IMR-90 (cell line): ENCODE measurements around the gene SLC17A4.

Source experiments
- BHLHE40 ChIP-seq: fragments of 150-350 bp; IDR thresholded peaks from 2 replicates; pipeline ENCODE4 v1.6.1; 2016; ENCODE audit warnings: mild to moderate bottlenecking, low read depth, low read length
- FOS ChIP-seq: fragments of 150-350 bp; IDR thresholded peaks from 2 replicates; pipeline ENCODE4 v1.6.1; 2016; ENCODE audit warnings: low read depth, low read length
- MAFK ChIP-seq: IDR thresholded peaks from 2 replicates; pipeline ENCODE4 v1.6.1; 2012; ENCODE audit warnings: low read depth, low read length, improper control_type of control experiment
- MXI1 ChIP-seq: IDR thresholded peaks from 2 replicates; pipeline ENCODE4 v1.6.1; 2012; ENCODE audit warnings: low read depth, mild to moderate bottlenecking, low read length, moderate library complexity, borderline replicate concordance
- POLR2A ChIP-seq: IDR thresholded peaks from 2 replicates; pipeline ENCODE4 v1.6.1; 2012; ENCODE audit warnings: mild to moderate bottlenecking, low read depth, low read length
- RAD21 ChIP-seq: IDR thresholded peaks from 2 replicates; pipeline ENCODE4 v1.6.1; 2012; ENCODE audit warnings: low read length, improper control_type of control experiment
- RCOR1 ChIP-seq: IDR thresholded peaks from 2 replicates; pipeline ENCODE4 v1.6.1; 2012; ENCODE audit warnings: mild to moderate bottlenecking, low read length, improper control_type of control experiment; ENCODE audit not compliant: insufficient replicate concordance
- SMC3 ChIP-seq: fragments of 150-350 bp; IDR thresholded peaks from 2 replicates; pipeline ENCODE4 v1.6.1; 2016; ENCODE audit warnings: low read depth, mild to moderate bottlenecking, antibody characterized with exemption, low read length, moderate library complexity
- TF ChIP-seq, protein P1 (sequence below): conservative IDR thresholded peaks from 2 replicates; pipeline ENCODE4 v1.5.1; 2012; ENCODE audit warnings: mild to moderate bottlenecking, low read depth, low read length, improper control_type of control experiment

- TF ChIP-seq POLR2A: no peak
- TF ChIP-seq, protein P1, sequence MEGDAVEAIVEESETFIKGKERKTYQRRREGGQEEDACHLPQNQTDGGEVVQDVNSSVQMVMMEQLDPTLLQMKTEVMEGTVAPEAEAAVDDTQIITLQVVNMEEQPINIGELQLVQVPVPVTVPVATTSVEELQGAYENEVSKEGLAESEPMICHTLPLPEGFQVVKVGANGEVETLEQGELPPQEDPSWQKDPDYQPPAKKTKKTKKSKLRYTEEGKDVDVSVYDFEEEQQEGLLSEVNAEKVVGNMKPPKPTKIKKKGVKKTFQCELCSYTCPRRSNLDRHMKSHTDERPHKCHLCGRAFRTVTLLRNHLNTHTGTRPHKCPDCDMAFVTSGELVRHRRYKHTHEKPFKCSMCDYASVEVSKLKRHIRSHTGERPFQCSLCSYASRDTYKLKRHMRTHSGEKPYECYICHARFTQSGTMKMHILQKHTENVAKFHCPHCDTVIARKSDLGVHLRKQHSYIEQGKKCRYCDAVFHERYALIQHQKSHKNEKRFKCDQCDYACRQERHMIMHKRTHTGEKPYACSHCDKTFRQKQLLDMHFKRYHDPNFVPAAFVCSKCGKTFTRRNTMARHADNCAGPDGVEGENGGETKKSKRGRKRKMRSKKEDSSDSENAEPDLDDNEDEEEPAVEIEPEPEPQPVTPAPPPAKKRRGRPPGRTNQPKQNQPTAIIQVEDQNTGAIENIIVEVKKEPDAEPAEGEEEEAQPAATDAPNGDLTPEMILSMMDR: no peak
- TF ChIP-seq FOS: no peak
- TF ChIP-seq SMC3: no peak
- no peak for TF ChIP-seq MXI1
- no peak for TF ChIP-seq RAD21
- TF ChIP-seq MAFK: no peak
- TF ChIP-seq RCOR1: no peak
- TF ChIP-seq BHLHE40: no peak
Measured at GRCh38 chr6:25756382-25757363, 2.1 kb downstream of the SLC17A4 start.
